Nephron progenitor cell (in vitro differentiated cells): ENCODE data around the gene PIH1D1.

Experiments used
- DNase-seq: peaks from one replicate; pipeline ENCODE4 v3.0.0; 2021
- H3K27ac Mint-ChIP-seq: 2 replicates; pipeline ENCODE4 v1.8.0; 2021; ENCODE audit warnings: mild to moderate bottlenecking, moderate library complexity, mixed read lengths
- H3K27me3 Mint-ChIP-seq: 2 replicates; pipeline ENCODE4 v1.8.0; 2021; ENCODE audit warnings: mild to moderate bottlenecking, low read depth, mixed read lengths; ENCODE audit not compliant: poor library complexity
- H3K36me3 Mint-ChIP-seq: 2 replicates; pipeline ENCODE4 v1.8.0; 2021; ENCODE audit warnings: low read depth, mixed read lengths
- H3K4me1 Mint-ChIP-seq: 2 replicates; pipeline ENCODE4 v1.8.0; 2021; ENCODE audit warnings: mixed read lengths
- H3K4me3 Mint-ChIP-seq: 2 replicates; pipeline ENCODE4 v1.8.0; 2021; ENCODE audit warnings: mild to moderate bottlenecking, moderate library complexity, mixed read lengths
- H3K9me3 Mint-ChIP-seq: 2 replicates; pipeline ENCODE4 v1.8.0; 2021; ENCODE audit warnings: mild to moderate bottlenecking, moderate library complexity, mixed read lengths
- CTCF ChIP-seq: fragments of 200-600 bp; sonication (generic); IDR thresholded peaks from 2 replicates; pipeline ENCODE4 v1.5.0; 2021; ENCODE audit warnings: antibody characterized with exemption

Gene PIH1D1

GRCh38 chr19:49441960-49442350 is 9.7 kb downstream of the PIH1D1 start:
- H3K4me3 Mint-ChIP-seq, result peak overlapping the region; percentile 82
- peaks cover 53% of the 10 kb centered on the region for H3K4me1 Mint-ChIP-seq
- H3K9me3 Mint-ChIP-seq, result no peaks in the 10 kb centered on the region
- no peak for DNase-seq
- peaks cover 59% of the 10 kb centered on the region for H3K27me3 Mint-ChIP-seq
- TF ChIP-seq CTCF, result no peak
- H3K27ac Mint-ChIP-seq, result no peak overlapping the region
- H3K36me3 Mint-ChIP-seq, result peaks cover 9% of the 10 kb centered on the region

GRCh38 chr19:49441210-49441959 is 10.2 kb downstream of the PIH1D1 start, which contains the start of gene SLC17A7:
Gene SLC17A7 (minus strand): TSS chr19:49441527. CDS start chr19:49441379, 148 bp downstream.
- peak; percentile 77 for DNase-seq
- H3K4me3 Mint-ChIP-seq, result peak within 1 kb of the TSS; percentile 82
- peaks cover 65% of the 10 kb centered on the region for H3K27me3 Mint-ChIP-seq
- peaks cover 57% of the 10 kb centered on the region for H3K4me1 Mint-ChIP-seq
- H3K27ac Mint-ChIP-seq, result peak within 1 kb of the TSS; percentile 42
- peaks cover 5% of the 10 kb centered on the region for H3K36me3 Mint-ChIP-seq
- no peak for TF ChIP-seq CTCF
- no peaks in the 10 kb centered on the region for H3K9me3 Mint-ChIP-seq

- Mint-ChIP-seq H3K9me3 (no peaks in the 10 kb centered on the region), H3K4me3 (peak overlapping the region; percentile 77), H3K4me1 (peaks cover 63% of the 10 kb centered on the region), H3K27me3 (peaks cover 72% of the 10 kb centered on the region), H3K27ac (no peak overlapping the region), H3K36me3 (no peaks in the 10 kb centered on the region)
- no peak for DNase-seq
- no peak for TF ChIP-seq CTCF
Measured at GRCh38 chr19:49440439-49441209, 11.0 kb downstream of the PIH1D1 start.

GRCh38 chr19:49439836-49440235 is 11.8 kb downstream of the PIH1D1 start:
- Mint-ChIP-seq H3K27ac (no peak overlapping the region), H3K9me3 (no peaks in the 10 kb centered on the region), H3K4me3 (no peak overlapping the region), H3K4me1 (peaks cover 63% of the 10 kb centered on the region), H3K27me3 (peaks cover 80% of the 10 kb centered on the region), H3K36me3 (no peaks in the 10 kb centered on the region)
- TF ChIP-seq CTCF, result no peak
- DNase-seq, result no peak

- no peak for TF ChIP-seq CTCF
- H3K4me1 Mint-ChIP-seq, result peaks cover 63% of the 10 kb centered on the region
- no peak overlapping the region for H3K27ac Mint-ChIP-seq
- peaks cover 96% of the 10 kb centered on the region for H3K27me3 Mint-ChIP-seq
- H3K36me3 Mint-ChIP-seq, result no peaks in the 10 kb centered on the region
- DNase-seq, result no peak
- no peak overlapping the region for H3K4me3 Mint-ChIP-seq
- H3K9me3 Mint-ChIP-seq, result peaks cover 3% of the 10 kb centered on the region
Measured at GRCh38 chr19:49438261-49438660, 13.4 kb downstream of the PIH1D1 start.
